ENCODE data around the gene ZNF775. TPM values are rescaled to one million over a fixed set of nuclear protein-coding genes. Genes with fewer than 3 reads are reported as not detected.
A peak's percentile ranks its signal among the peaks of the same experiment; 100 is the strongest.

ZNF775 gene
- total RNA-seq, 1 donor from 2014 or later: 3.3 TPM

DNA sequence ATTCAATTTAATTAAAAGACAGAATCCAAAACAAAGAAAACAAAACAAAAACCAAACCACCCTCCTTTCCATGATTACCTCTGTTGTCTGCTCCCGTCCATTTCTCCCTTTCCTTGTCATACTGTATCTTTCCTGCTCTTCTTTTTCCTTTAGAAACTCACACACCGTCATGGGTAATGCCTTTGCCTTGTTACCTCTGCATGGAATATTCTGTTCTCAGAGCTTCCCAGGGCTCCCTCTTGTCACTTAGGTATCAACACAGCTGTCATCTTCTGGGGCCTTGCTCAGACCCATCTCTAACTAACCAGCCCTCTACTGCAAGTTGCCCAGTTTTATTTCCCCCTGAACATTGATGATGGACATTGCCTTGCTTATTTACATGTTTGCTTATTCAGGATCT is 41.1 kb downstream of the ZNF775 start:
- ATAC-seq (no peak), DNase-seq (ENCODE audit: missing footprints) (no peak)
- intact Hi-C loops (cut with DNase I): loop anchor here (5.0 kb wide), 2 partner anchors 63 to 133 kb away; no protein-coding TSS in a partner anchor

DNA sequence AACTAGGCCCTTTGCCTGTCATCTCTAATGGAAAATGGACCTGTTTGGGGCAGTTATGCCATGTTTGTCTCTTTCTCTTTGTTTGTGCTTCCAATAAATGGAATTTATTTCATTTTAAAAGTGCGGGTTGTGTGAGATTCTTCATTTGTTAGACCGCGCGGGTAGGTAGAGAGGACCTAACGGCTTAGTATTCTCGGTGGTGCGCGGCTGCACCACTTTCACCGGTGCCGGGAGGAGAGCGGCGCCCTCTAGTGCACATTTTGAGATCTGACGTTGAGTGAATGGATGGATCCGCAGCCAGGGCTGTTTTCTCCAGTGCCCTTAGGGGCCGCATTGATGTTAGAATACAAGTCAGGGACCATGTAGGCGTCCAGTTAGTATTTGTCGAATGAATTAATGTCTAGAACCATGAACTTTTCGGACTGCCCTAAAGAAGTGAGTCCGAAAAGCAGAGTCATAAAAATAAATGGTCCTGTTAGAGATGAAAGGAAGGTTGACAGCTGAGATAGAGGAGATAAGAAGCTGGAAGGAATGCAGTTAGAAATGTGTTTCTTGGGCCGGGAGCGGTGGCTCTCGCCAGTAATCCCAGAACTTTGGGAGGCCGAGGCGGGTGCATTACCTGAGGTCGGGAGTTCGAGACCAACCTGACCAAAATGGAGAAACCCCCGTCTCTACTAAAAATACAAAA is 42.0 kb downstream of the ZNF775 start:
- intact Hi-C loops (cut with DNase I): loop anchor here (5.0 kb wide), 2 partner anchors 64 to 134 kb away; no protein-coding TSS in a partner anchor
- peak; percentile 88 for DNase-seq (ENCODE audit: missing footprints)
- ATAC-seq: peak; percentile 96

DNA sequence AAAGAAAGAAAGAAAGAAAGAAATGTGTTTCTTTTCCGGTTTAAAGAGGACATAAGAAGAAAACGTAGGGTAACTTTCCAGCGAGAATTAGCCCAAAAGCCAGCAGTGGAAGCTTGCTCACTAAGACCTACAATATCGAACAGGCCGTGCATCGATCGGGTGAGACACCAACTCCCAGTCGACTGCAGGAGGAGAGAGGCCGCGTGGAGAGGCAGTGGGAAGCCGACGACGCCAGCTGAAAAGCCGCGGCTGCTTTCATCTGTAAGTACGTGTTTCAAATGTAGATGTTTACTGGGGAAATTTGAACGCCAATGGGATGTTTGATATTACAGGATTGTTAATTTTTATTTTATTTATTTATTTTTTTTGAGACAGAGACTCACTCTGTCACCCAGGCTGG is 42.7 kb downstream of the ZNF775 start:
- ATAC-seq: no peak
- DNase-seq (ENCODE audit: missing footprints): peak; percentile 4
- intact Hi-C loops (cut with DNase I): loop anchor here (5.0 kb wide), 2 partner anchors 65 to 135 kb away; no protein-coding TSS in a partner anchor

DNA sequence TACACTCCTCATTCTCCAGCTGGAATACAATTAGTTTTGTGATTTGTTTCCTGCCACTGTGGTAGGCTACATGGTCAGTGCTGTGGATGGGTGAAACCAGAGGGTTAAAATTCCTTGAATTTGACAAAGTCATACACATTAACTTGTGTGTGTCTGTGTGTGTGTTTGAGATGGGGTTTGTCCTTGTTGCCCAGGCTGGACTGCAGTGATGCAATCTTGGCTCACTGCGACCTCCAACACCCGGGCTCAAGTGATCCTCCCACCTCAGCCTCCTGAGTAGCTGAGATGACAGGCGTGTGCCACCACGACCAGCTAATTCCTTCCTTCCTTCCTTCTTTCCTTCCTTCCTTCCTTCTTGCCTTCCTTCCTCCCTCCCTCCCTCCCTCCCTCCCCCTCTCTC is 46.5 kb downstream of the ZNF775 start:
- intact Hi-C loops (cut with DNase I): no loop called here

DNA sequence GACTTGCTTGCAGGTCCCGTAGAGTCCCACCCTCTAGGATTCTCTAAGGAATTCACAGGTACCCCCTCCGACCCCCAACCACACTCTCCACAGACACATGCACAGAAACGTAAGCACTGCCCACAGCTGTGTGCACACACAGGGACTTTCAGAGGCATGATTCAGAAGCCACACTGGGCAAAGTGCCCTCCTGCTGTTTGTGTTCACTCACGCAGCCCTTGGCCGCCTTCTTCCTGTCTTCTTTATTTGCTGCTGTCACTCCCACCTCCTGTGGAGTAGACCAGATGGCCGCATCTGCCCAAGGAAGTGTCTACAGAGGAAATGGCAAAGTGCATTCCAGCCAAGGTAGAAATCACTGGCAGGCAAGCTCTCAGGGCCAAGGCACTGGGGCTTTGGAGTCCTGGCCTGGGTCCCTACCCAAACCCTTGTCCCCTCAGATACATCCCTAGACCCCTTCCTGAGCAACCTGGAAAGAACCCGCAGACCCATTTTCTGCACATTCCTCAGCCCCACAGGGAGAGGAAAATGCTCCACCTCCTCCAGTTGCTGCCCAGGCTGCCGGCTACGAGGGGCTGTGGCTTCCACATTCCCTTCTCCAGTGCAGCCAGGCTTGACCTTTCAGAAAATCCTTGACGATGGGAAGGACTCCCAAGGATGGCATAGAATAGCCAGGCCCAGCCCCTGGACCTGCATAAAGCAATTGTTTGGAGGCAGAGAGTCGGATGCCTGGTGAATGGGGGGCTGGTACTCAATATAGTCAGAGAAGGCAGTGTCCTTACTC is 49.7 kb downstream of the ZNF775 start:
- DNase-seq (ENCODE audit: missing footprints) (peak; percentile 57), ATAC-seq (peak; percentile 23)
- intact Hi-C loops (cut with DNase I): no loop called here

More for the DNA sequence above, 46.5 kb downstream of the ZNF775 start:
- no peak for ATAC-seq
- no peak for DNase-seq (ENCODE audit: missing footprints)

DNA sequence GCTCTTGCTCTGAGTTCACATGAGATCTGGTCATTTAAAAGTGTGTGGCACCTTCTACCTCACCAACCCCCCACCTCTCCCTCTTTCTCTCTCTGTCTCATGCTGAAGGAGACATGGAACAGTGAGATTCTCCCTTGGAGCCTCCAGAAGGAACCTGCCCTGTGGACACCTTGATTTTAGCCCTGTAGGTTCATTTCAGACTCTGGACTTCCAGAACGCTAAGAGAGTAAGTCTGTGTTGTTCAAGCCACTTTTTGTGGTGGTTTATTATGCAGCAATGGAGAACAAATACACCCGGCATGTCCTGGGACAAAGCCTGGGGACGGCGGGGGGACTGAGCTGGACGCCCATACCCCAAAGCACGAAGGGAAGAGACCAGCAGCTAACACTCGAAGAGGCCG is 50.6 kb downstream of the ZNF775 start:
- intact Hi-C loops (cut with DNase I): no loop called here
- DNase-seq (ENCODE audit: missing footprints) (no peak), ATAC-seq (no peak)

DNA sequence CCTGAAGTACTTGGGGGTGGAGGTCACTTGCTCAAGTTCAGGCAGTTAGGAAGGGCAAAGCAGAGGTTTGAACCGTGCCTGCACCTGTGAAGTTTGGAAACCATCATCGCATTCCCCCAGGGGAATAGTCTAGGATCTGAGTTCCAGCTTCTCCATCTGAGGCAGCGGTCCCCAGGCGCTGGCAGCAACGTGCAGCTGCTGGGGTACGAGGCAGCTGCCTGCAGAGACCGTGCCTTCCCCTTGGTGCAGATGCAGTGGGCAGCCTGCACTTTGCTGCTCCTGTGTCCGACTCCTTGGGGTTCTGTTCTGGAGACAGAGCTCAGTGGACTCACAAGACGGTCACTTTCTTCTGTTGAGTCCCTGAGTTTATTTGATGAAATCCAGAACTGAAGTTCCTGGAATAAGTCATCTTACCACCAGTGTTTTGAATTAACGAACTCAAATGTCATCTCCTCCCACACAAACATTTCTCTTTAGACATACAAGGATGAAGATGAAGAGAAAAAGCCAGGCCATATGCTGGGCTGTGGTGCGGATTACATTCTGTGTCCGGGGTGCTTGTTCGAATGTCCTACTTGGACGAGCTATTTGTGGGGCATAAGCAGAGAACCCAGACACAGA is 51.4 kb downstream of the ZNF775 start:
- ATAC-seq (no peak), DNase-seq (ENCODE audit: missing footprints) (peak; percentile 61)
- intact Hi-C loops (cut with DNase I): no loop called here

DNA sequence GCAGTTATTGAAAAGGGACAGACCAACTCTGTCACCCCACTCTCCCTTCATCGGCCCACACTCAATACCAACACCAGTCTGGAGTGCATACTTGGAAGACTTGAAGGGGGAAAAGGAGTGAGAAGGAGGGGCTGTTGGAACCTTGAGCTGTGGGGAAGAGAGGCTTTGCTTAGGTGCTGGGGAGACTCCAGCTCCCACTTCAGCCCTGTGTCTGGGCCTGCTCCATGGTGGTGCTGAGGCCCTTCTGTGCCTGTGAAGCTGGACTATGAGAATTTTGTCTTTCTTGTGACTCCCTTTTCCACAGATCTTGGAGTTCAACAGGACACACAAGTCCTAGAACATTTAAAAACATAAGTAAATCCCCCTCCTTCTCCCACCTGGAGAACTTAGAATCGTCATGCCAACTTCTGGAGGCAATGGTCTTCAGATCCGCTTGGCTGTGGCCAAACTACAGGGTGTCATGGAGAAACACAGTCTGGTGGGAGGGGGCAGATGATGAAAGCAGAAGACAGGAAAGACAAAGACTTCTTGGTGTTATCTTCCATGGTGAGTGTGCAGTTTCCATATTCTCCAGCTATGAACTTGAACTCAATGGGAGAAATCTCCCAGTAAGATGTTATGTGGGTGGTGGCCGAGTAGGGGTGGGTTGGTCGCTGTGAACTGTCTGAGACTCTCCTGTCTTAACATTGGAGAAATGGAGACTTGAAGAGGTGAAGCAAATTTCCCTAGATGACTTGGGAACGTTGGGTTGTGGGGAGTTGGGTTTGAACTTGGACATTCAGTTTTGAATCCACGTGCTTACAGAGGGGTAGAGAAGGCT is 52.9 kb downstream of the ZNF775 start:
- DNase-seq (ENCODE audit: missing footprints) (no peak), ATAC-seq (no peak)
- intact Hi-C loops (cut with DNase I): no loop called here

DNA sequence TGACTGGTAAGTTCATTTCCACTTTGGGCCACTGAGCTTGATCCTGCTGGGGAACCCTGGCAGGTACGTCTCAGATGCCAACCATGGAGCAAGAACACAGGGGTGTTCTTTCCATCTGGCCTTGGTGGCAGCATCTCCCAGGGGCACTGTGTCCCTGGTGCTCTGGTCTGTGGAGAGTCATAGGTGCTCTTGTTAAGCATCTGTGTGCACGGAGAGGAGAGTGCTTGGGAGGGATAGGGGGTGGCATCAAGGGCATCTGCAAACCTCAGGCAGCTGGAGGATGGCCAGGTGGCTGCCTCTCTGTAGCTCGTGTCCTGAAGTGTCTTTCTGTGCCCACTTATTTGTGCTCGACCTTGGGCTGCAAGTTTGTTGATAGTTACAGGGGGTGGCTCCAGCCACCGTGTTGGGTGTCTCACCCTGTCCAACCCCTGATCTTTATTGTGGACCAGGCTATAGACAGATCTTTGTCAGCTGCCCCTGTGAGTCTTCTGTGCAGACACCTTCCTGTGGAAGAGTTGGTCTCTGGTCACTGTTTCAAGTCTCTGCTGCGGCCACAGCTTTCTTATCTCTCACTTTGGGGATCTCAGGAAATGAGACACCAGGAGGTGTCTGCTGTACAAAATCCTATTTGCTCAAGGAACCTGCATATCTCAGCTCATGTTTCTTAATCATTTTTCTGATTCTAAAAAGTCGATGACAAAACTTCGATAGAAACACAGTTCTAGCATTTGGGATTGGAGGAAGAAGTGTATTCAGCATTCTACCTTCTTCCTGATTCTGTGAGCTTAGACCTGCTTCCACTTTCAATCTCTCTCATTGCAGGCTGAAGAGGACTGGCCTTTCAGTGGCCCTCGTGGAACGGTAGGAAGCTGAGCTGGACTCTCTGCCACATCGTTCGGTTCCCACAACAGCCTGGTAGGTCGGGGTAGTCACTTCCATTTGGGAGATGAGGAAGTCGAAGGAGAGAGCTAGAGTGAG is 54.1 kb downstream of the ZNF775 start:
- intact Hi-C loops (cut with DNase I): no loop called here
- peak; percentile 45 for DNase-seq (ENCODE audit: missing footprints)
- ATAC-seq: peak; percentile 51

DNA sequence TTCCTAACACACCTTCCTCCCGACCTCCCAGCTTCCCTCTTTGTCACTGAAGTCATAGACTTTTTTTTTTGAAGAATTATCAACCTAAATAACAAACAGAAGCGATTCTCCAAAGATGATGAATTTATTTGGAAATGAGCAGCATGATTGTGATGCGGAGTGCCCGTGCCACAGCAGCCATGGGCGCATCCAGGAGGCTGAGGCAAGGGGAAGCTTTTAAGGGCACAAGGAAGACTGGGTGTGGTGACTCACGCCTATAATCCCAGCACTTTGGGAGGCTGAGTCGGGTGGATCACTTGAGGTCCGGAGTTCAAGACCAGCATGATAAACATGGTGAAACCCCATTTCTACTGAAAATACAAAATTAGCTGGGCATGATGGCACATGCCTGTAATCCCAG is 55.1 kb downstream of the ZNF775 start:
- intact Hi-C loops (cut with DNase I): no loop called here
- ATAC-seq: no peak
- DNase-seq (ENCODE audit: missing footprints): no peak

DNA sequence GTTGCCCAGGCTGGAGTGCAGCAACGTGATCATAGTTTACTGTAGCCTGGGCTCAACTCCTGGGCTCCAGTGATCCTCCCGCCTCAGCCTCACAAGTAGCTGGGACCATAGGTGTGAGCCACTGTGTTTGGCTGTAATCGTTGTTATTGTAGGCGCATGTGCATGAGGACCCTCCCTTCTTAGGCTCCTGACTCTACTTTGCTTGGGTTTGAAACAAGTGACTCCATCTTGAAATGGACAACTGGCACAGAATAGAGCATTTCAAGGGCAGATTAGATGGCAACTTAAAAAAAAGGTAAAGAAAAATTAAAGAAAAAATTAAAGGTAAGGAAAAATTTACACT is 55.9 kb downstream of the ZNF775 start:
- DNase-seq (ENCODE audit: missing footprints) (no peak), ATAC-seq (no peak)
- intact Hi-C loops (cut with DNase I): no loop called here

DNA sequence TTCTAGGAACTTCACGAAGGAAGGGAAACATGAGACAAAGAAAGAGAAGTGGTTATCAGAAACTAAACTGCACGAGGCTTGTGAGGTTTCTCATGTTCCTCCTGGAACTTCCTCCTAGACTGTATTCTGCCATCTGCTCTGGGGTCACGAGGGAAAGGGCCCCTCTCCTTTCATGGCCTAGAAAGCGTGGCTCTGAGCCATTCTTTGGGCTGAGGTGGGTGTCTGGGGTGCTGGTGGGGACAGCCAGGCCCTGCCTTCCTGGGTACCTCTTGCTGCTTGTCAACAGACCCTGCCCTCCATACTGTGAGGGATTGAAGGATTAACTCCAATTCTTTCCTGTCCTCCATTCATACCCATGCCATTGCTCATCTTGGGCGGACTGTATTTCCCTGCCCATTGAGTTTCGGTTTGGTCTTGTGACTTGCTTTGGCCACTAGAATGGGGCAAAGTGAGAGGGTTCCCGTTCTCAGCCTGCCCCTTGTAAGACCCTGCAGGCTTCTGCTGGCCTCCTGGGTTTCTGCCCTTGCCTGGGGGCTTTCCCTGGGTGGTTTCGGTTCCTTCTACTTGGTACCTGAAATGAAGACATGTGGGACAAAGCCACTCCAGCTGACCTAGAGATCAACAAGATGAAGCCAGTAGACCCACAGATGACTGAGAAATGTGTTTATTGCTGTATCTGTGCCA is 56.4 kb downstream of the ZNF775 start:
- ATAC-seq (peak; percentile 42), DNase-seq (ENCODE audit: missing footprints) (no peak)
- intact Hi-C loops (cut with DNase I): no loop called here

DNA sequence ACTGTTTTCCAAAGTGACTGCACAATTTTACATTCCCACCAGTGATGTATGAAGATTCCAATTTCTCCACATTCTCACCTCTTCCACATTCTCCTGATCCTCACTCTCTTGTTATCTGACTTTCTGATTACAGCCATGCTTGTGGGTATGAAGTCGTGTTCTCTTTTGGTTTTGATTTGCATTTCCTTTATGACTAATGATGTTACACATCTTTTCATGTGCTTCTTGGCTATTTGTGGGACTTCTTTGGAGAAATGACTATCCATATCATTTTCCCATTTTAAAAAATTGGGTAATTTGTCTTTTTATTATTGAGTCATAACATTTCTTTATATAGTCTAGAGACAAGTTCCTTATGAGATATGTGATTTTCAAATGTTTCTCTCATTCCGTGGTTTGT is 60.8 kb downstream of the ZNF775 start:
- intact Hi-C loops (cut with DNase I): no loop called here

DNA sequence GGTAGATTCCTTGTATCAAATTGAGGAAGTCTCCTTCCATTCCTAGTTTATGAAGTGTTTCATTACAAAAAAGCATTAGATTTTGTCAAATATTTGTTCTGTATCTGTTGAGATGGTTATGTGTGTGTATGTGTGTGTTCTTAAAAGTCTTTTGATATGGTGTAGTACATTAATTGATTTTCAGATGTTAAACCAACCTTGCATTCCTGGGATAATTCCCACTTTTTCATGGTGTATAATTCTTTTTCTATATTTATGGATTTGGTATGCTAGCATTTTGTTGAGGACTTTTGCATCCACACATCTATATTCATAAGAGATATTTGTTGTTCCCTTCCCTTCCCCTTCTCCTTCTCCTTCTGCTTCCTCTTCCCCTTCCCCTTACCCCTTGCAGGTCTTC is 62.4 kb downstream of the ZNF775 start:
- intact Hi-C loops (cut with DNase I): no loop called here
- no peak for ATAC-seq
- no peak for DNase-seq (ENCODE audit: missing footprints)

More for the DNA sequence above, 60.8 kb downstream of the ZNF775 start:
- no peak for DNase-seq (ENCODE audit: missing footprints)
- ATAC-seq: no peak

DNA sequence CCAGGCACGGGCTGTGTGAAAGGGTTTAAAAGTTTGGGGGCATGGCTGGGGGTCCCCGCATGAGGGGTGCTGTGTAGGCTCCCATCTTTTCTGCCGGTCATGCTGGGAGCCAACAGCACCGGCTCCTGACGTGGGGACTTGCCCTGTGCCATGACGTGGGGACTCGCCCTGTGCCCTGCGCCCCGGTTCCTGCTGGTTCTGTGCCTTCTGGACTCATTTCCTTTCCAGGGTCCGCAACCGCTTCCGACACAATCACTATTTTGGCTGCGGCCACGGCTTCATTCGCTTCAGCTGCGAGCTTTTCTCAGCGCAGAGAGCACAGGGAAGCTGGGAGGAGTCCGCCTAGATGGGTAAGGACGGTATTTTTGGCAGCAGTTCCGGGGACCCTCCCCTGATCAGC is 63.7 kb downstream of the ZNF775 start:
- ATAC-seq (no peak), DNase-seq (ENCODE audit: missing footprints) (no peak)
- intact Hi-C loops (cut with DNase I): no loop called here

DNA sequence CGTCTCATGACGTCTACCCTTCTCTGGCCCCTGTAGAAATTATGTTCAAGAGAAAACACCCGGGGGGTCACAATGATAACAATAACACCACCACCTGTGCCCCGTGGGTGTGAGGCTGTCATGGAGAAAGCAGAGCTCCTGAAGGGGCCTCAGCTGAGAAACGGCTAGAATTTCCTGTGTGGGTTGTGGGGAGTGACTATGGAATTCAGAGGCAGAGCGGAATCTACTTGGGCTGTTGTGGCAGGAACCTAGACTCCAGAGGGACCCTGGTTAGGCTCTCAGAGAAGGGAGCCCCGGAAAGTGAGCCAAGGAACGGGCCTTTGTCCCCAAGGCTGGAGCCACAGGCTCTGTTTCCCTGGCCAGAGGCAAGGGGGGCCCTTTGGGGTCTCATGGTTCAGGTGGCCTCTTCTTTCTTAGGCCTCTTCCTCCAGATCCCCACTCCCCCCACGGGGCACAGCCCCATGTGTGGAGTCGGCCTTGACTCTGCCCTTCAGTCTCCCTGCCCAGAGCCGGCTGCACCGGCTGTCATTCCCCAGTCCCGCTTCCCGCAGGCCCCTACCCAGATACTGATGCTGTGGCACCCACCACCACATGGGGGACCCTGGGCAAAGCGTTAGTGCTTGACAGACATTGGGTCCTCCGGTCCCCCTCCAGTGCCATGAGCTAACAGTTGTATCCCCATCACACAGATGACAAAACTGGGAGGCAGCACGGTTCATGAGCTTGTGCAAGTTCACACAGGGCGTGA is 64.8 kb downstream of the ZNF775 start:
- ATAC-seq (no peak), DNase-seq (ENCODE audit: missing footprints) (no peak)
- intact Hi-C loops (cut with DNase I): no loop called here
